Heart right ventricle (tissue), 16 donors: Measurements from ENCODE around the gene TRNP1. TPM values are rescaled to one million over a fixed set of nuclear protein-coding genes. Genes with fewer than 3 reads are reported as not detected.

ENCODE experiments used
- ATAC-seq, 8 donors: fragments of 200-7000 bp; cut with Tn5 transposase; one replicate each; pipeline ENCODE4 v1.9.1; 2020; ENCODE audit warnings: mild to moderate bottlenecking in 8 of 8, moderate library complexity in 8 of 8, moderate number of reproducible peaks in 1 of 8
- DNase-seq, 2 donors: peaks; one replicate each; pipeline ENCODE4 v3.0.0-alpha.2; 2020
- H3K27ac ChIP-seq, 10 donors: fragments of 200-600 bp; sonication (generic) in 2 of 10; one replicate each; pipeline versions ENCODE4 v1.5.0 to v1.8.0; 2020 to 2022; ENCODE audit warnings: mild to moderate bottlenecking in 3 of 10
- H3K27me3 ChIP-seq, 7 donors: fragments of 200-600 bp; one replicate each; pipeline ENCODE4 v1.8.0; 2021 to 2022; ENCODE audit warnings: mild to moderate bottlenecking in 2 of 7
- H3K36me3 ChIP-seq, 9 donors: fragments of 200-600 bp; sonication (generic) in 1 of 9; one replicate each; pipeline versions ENCODE4 v1.5.0 to v1.8.0; 2020 to 2022; ENCODE audit warnings: mild to moderate bottlenecking in 2 of 9
- H3K4me1 ChIP-seq, 9 donors: fragments of 200-600 bp; sonication (generic) in 1 of 9; one replicate each; pipeline versions ENCODE4 v1.5.0 to v1.8.0; 2020 to 2022; ENCODE audit warnings: mild to moderate bottlenecking in 4 of 9
- H3K4me3 ChIP-seq, 10 donors: fragments of 200-600 bp; sonication (generic) in 2 of 10; one replicate each; pipeline versions ENCODE4 v1.5.0 to v1.8.0; 2020 to 2022; ENCODE audit warnings: mild to moderate bottlenecking in 7 of 10, moderate library complexity in 2 of 10
- H3K9me3 ChIP-seq, 11 donors: fragments of 200-600 bp in 10 of 11; sonication (generic) in 2 of 11; one replicate each; pipeline versions ENCODE4 v1.5.0 to v1.8.0; 2013 to 2022; ENCODE audit warnings: mild to moderate bottlenecking in 2 of 11, control low read depth in 1 of 11, moderate library complexity in 1 of 11
- WGBS, 2 donors: extraction: QIAGEN DNeasy Blood & Tissue Kit; methylation state at CpG; one replicate each; pipeline ENCODE4 v1.1.7; 2013; ENCODE audit warnings: inconsistent platforms in 1 of 2; 5-methylcytosine and 5-hydroxymethylcytosine counted together
- intact Hi-C, 10 donors: fragments of 100-400 bp; cut with DNase I; formaldehyde crosslinking; loops; one replicate each; pipeline versions ENCODE4 v1.11.1 to v1.14.2; 2022
- polyA plus RNA-seq, 2 donors: library from polyadenylated mRNA; stranded (reverse); fragments of 200-250 nt; gene quantifications; one replicate each; pipeline ENCODE4 v1.2.3, GENCODE V29; 2013
- total RNA-seq, 10 donors: library from RNA; stranded (reverse); fragmentation: NEBNext Ultra II Directional in 3 of 10; extraction: Animal tissue kit (Norgen Biotek cat#: 25700) in 3 of 10; gene quantifications; one replicate each; pipeline versions ENCODE4 v1.2.1 to v1.2.4, GENCODE V29; 2021 to 2023
- TF ChIP-seq, protein P1 (sequence below), 9 donors: fragments of 200-600 bp; sonication (generic) in 2 of 9; IDR thresholded peaks; one replicate each; pipeline versions ENCODE4 v1.5.0 to v1.8.0; 2021 to 2022; ENCODE audit warnings: antibody characterized with exemption in 9 of 9, mild to moderate bottlenecking in 5 of 9, moderate library complexity in 1 of 9
- donor health status: Arrhythmogenic right ventricular cardiomyopathy.
- donor health status: ischemic (EF 13 %, LVEDD 7.1; RV severe dilation, severe dysfunction).
- donor health status: healthy with polysubstance abuse.
- donor health status: DM: no; HTN: yes; CAD: no.
- donor health status: DM: no; HTN: no; CAD: no.
- donor health status: ischemic (EF 25% LVEDD 6.9; RV normal size, moderate dysfunction).
- donor health status: ischemic (EF 25% LVEDD 5.7; RV mildly dilated, moderate dysfunction).
- donor health status: healthy.
- donor health status: DM: yes; HTN: yes; CAD: no.
- donor health status: Ischemic cardiomyopathy.
- donor health status: ischemic (EF 35%, LVEDD 5.7; RV mildly dilated, moderate dysfunction).
- donor health status: nonischemic (EF 11% LVEDD 7.7; RV severe dilation, severe dysfunction).
- donor health status: DM: yes; HTN: yes; CAD: no.
- donor health status: PGD.
- donor health status: ischemic (EF 29% LVEDD 5.4; RV normal size, mild dysfunction).
- donor health status: nonischemic (EF 23%, LVEDD 6.1; RV moderate dilation, normal function).

TRNP1 gene
- total and polyA plus RNA-seq, 12 donors = 11.9 to 48.6 (median 22.3) TPM

DNA sequence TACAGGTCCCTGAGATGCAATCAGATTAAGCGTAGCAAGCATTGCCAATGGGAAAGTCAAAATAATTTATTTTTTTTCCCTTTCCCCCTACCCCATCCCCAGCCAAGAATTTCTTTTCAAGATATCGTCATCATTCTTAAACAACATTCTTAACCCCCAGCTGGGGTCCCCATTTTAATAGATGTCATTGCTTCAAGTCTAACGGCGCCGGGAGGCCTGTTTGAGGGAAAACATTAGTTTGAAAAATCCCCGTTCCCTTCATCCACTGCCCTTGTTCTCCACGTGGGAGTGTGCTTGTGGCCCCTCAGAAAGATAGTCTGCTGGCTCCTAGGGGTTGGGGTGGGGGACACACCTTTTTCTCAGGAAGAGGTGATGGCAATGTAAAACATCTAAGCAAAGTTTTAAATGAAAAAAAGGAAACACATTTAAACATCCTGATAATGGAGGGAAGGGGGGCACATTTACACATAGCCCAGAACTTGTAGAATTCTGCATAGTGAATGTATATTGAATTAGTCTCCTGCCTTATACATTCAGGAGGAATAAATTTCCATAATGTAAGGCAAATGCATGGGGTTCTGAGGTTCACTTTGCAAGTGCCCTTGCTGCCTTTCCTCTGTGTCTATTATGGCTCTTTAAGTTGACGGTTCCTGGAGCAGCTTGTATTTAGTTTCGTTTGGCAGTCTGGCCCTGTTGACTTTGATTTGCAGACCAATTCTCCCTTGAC is 6.8 kb downstream of the TRNP1 start:
- intact Hi-C loops = no loop called here
- Histone ChIP-seq H3K27me3 (peaks cover 0 to 22% (median 13%) of the 10 kb centered on the region in 7 donors), H3K4me1 (peaks cover 36 to 75% (median 62%) of the 10 kb centered on the region in 9 donors), H3K27ac (peak overlapping the region; percentile 57 to 87 (median 74)), H3K9me3 (no peaks in the 10 kb centered on the region), H3K36me3 (peaks cover 0 to 2% (median 0%) of the 10 kb centered on the region in 9 donors), H3K4me3 (no peak overlapping the region)
- WGBS, 2 donors = 77 to 81% methylated on average over 9 of the region's 9 CpGs
- no peak for DNase-seq
- TF ChIP-seq, protein P1, sequence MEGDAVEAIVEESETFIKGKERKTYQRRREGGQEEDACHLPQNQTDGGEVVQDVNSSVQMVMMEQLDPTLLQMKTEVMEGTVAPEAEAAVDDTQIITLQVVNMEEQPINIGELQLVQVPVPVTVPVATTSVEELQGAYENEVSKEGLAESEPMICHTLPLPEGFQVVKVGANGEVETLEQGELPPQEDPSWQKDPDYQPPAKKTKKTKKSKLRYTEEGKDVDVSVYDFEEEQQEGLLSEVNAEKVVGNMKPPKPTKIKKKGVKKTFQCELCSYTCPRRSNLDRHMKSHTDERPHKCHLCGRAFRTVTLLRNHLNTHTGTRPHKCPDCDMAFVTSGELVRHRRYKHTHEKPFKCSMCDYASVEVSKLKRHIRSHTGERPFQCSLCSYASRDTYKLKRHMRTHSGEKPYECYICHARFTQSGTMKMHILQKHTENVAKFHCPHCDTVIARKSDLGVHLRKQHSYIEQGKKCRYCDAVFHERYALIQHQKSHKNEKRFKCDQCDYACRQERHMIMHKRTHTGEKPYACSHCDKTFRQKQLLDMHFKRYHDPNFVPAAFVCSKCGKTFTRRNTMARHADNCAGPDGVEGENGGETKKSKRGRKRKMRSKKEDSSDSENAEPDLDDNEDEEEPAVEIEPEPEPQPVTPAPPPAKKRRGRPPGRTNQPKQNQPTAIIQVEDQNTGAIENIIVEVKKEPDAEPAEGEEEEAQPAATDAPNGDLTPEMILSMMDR (IDR thresholded peaks at IDR 0.05) = no peak
- no peak for ATAC-seq

GRCh38 chr1:27000817-27001460 is 7.4 kb downstream of the TRNP1 start:
- Histone ChIP-seq H3K27ac (peak overlapping the region in 9 of 10 donors; percentile 50 to 87 (median 75)), H3K27me3 (peaks cover 0 to 15% (median 6%) of the 10 kb centered on the region in 7 donors), H3K36me3 (peaks cover 0 to 7% (median 0%) of the 10 kb centered on the region in 9 donors), H3K4me3 (no peak overlapping the region), H3K9me3 (no peaks in the 10 kb centered on the region), H3K4me1 (peaks cover 36 to 76% (median 55%) of the 10 kb centered on the region in 9 donors)
- intact Hi-C loops = no loop called here
- no peak for ATAC-seq
- no peak for DNase-seq
- WGBS, 2 donors = 75 to 87% methylated on average over 8 of the region's 8 CpGs
- TF ChIP-seq, protein P1 (IDR thresholded peaks at IDR 0.05) = no peak

DNA sequence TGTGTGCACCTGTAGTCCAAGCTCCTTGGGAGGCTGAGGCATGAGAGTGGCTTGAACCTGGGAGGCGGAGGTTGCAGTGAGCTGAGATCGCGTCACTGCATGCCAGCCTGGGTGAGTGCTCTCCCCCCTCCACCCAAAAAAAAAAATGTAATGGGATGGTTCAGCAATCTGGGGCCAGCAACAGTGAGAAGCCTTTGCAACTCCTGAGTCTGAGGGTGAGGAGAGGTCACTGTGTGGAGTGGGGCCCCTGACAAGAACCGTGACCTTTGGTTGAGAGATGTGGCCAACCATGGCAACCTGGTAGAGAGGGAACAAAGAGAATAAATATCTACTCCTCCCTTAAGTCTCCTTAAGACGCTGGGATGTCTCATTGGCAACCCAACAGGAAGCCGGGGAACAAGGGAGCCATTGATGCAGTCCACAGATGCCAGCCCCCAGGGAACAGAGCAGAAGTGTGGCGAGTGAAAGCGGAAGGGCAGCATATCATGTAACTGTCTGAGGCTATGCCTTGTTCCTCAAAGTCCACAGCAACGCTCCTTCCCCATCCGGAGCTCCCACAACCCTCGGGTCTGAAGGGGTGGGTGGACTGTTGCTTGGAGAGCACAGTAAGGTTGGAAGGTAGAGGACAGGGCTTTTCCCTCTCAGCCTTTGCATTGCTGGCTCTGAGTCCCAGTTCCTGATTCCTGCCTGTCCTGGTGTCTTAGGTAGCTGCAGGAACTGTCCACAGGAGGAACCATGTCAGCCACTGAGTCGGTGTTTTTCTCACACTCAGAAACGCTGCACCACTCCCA is 8.3 kb downstream of the TRNP1 start:
- DNase-seq (peak; percentile 38 to 54), ATAC-seq (peak in 7 of 8 donors; percentile 15 to 48 (median 36))
- intact Hi-C loops = no loop called here
- peak overlapping the region in 8 of 10 donors; percentile 50 to 87 (median 76) for H3K27ac ChIP-seq
- H3K9me3 ChIP-seq = no peaks in the 10 kb centered on the region
- peaks cover 34 to 76% (median 55%) of the 10 kb centered on the region in 9 donors for H3K4me1 ChIP-seq
- TF ChIP-seq, protein P1 (IDR thresholded peaks at IDR 0.05) = no peak
- peaks cover 0 to 15% (median 0%) of the 10 kb centered on the region in 9 donors for H3K36me3 ChIP-seq
- peaks cover 0 to 7% (median 0%) of the 10 kb centered on the region in 7 donors for H3K27me3 ChIP-seq
- 45 to 58% methylated on average over 13 of the region's 13 CpGs for WGBS, 2 donors
- peak overlapping the region in 1 of 10 donors; percentile 16 for H3K4me3 ChIP-seq
